ENCODE measurements around the gene LRRC51. TPM values are rescaled to one million over a fixed set of nuclear protein-coding genes. Genes with fewer than 3 reads are reported as not detected.
"Not testable (repeated sequence)": the region's sequence is repeated elsewhere in the genome, so short reads cannot be mapped to it uniquely, and the experiment has no call there.

The LRRC51 gene
- total RNA-seq, 1 donor from 2014 or later = 2.4 TPM

GRCh38 chr11:72111300-72112142 is 30.9 kb downstream of the LRRC51 start:
- no peak for DNase-seq

DNA sequence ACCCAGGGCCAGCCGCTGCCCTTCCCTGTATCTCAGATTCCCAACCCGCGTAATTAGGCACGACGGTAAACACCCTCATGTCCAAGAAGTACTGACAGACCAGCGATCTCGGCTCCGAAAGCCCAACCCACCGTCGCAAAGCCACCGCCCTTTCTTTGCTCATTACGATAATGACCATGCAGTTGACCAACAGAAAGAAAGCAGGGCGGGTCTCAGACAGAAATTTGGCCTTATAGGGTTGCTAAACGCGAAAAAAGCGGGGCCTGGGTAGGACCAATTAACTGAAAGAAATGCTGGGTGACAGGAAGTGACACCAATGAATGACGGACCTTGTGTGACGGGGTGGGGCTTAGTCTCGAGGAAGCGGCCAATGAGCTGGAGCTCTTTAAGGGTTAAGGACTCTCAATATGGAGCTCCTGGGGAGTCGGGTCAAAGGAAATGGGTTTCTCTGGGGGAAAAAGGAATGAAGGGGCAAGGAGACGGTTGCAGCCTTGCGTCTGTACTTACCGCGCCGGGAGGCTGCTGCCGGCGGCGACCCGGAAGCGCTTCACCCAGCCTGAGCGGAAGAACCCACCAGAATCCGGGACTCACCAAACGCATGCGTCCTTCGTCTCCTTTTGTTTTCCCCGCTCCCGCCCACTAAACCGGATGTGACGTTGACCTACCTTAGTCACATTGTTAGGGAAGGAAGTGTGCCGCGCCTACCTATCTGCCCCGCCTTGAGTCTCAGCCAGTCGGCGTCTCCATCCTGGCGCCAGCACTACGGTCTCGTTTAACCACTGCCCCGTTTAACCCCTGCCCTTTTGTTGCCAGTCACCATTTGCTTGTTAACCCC is 31.7 kb downstream of the LRRC51 start, which contains the start of gene ANAPC15:
TSS of gene ANAPC15 (minus strand) at position 553 of the 835 bp plus-strand sequence. CDS start 1,419 bp downstream, outside the sequence.
- DNase-seq = peak; percentile 100

DNA sequence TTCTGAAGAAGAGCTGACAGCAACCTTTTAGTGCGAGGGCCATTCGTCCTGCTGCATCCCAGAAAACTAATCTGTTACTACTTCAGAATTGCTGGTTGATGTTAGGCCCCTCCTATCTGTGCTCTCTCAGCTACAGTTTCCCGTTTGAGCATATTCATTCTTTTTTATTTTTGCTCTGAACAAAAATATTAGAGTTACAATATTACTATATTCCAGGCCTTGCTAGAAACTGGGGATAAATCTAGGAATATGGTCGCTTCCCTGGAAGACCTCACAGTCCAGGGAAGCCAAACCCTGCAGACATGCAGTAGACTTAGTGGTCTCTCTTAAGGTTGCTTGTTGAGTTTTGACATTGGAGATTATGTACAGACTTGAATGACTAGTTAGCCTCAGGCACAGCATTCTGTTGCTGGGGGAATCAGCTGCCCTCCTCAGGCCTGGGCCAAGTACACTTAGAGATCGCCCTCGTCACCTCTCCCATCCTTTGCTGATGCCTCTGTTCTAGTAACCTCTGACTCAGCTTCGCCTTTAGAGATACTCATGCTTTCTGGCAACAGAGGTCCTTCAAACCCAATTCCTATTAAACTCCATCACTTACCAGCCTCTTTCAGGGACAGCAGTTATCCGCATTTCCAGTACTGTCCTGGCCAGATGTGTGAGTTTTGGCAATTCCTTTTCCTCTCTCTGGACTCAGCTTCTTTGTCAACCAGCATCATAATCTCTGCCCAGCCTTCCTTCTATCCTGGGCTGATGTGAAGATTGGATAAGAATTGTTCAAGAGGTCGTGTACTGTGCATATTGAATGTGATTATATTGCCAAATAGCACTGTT is 32.5 kb downstream of the LRRC51 start:
- DNase-seq = no peak

GRCh38 chr11:72114570-72114969 is 33.9 kb downstream of the LRRC51 start:
- DNase-seq = no peak

DNA sequence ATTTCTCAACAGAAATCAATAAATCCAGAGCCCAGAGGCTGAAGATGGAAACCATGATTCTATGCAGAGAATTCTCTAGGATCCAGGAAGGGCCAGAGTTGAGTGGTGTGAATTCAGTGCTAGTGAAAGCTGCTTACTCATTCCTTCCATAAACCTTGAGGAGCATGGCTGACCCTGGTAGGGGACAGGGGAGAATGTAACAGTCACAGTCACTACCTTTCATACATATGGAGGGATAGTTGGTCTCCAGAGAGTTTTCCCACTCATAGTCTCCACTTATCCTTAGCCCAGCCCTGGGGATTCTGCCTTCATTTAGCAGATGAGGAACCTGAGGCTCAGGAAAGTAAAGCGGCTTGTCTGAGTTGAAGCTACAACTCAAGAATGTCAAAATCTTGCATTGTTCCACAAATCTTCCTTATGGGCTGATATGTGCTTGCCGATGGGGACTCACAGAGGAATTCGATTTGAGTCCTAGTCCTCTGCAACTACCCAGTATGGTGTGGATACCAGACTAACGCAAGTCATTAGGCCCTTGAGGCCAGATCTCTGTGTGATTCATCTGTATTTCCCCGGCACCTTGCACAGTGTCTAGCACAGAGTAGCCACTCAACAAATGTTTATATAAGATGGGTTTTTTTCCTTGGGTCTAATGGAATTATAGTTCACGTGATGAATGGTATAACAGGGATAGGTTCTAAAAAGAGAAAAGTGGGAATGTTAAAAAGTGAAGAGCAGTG is 35.5 kb downstream of the LRRC51 start:
- no peak for DNase-seq

DNA sequence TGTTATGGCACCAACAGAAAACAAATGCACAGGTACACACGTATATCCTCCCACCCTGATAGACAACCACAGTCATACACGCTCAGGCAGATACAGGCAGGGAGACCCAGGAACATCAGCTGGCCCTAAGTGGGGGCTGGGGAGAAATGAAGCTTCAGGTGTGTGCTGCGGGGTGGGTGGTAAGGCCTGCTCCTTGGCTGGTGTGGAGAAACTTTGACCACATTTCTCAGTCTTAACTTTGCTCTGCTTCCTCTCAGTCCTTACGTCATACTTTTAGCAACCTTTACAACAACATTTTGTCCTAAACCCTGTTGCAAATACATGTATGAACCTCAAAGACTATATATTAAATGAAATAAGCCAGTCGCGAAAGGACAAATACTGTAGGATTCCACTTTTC is 38.5 kb downstream of the LRRC51 start:
- DNase-seq = no peak

GRCh38 chr11:72120930-72121329 is 40.3 kb downstream of the LRRC51 start:
- no peak for DNase-seq

DNA sequence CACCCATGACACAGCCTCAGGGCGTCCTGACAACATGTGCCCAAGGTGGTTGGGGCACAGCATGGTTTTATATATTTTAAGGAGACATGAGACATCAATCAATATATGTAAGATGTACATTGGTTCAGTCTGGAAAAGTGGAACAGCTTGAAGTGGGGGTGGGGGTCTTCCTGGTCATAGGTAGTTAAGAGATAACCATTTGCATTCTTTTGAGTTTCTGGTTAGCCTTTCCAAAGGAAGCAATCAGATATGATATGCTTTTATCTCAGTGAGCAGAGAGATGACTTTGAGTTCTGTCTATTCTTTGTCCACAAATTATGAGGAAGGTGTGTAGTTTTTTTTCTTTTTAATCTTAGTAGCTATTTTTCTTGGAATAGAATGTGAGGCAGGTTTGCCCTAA is 42.0 kb downstream of the LRRC51 start:
- no peak for DNase-seq

DNA sequence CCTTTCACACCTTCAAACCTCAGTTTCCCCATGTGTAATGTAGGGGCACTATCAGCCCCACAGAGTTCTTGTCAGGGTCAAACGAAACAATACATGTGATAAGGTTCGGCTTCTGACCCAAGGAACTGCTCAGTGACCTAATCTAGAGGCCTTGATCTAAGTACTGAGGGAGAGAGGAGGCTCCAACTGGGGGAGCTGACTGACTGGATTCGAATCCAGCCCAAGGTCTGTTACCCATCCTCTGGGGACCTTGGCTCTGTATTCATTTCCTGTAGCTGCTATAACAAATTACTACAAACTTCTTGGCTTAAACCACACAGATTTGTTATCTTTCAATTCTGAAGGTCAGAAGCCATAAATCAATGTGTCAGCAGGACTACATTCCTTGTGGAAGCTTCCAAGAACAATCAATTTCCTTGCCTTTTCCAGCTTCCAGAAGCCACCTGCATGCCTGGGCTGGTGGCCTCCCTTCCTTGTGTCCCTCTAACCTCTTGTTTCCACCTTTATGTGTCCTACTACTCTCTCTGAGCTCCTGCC is 42.5 kb downstream of the LRRC51 start:
- no peak for DNase-seq

DNA sequence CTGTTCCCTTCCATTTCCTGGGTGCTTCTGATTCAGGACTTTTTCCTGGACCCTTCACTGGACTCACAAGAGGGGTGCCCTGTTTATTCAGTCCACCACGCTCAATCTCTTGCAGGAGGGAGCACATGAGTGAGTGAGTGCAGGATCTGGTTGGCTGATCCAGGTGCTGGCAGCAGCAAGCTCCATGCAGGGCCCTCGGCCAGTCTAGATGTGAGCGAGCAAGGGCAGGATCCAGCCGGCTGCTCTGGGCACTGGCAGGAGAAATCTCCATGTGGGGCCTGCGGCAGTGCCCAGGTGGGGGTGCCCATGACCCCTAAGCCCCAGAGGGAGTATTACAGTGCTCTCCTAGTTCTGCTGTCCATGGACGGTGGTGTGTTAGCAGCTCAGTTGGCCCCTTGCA is 43.4 kb downstream of the LRRC51 start:
- DNase-seq = no peak

- DNase-seq = no peak
These were observed 45.3 kb downstream of the LRRC51 start for GRCh38 chr11:72125956-72126355.

DNA sequence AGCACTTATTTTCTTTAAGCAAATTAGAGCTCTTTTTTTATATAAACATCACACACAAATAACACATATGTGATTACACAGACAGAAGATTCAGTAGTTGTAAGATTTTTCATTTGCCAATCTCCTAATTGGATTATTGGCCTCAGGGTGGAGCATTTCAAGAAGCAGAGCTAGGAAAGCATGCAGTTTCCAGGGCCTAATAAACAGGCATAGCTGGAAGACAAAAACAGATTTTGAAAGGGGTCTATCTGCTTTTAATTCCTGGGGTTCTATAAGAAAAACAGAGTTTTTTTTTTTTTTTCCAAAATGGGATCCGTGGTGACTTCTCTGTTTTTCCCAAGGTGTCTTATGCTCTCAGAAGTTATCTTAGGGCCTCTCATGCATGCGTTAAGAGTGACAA is 47.3 kb downstream of the LRRC51 start:
- no peak for DNase-seq

- no peak for DNase-seq
These were observed 48.7 kb downstream of the LRRC51 start for GRCh38 chr11:72129381-72129780.

- DNase-seq = no peak
These were observed 52.0 kb downstream of the LRRC51 start for GRCh38 chr11:72132646-72133045.

DNA sequence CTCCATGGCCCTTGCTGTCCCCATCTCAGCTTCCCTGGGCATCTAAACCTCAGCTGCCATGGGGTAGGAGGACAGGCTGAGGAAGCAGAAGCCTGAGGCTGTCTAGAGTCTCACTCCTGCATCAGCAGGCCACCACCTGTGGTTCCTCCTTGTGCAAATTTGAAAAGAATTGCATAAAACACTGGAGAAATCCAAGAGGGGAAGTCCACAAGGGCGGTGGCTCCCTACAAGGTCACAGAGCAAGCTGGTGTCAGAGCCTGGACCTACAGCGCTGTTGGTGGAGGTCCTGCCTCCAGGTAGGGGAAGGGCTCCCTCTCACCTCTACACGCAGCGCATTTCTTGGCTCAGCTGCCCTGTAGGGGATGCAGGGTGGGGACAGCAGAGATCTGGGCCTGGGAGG is 54.8 kb downstream of the LRRC51 start, which contains the start of gene FOLR3:
TSS of gene FOLR3 (plus strand) at position 253 of the 400 bp plus-strand sequence. CDS start 228 bp downstream, outside the sequence.
- not testable (repeated sequence) for DNase-seq

DNA sequence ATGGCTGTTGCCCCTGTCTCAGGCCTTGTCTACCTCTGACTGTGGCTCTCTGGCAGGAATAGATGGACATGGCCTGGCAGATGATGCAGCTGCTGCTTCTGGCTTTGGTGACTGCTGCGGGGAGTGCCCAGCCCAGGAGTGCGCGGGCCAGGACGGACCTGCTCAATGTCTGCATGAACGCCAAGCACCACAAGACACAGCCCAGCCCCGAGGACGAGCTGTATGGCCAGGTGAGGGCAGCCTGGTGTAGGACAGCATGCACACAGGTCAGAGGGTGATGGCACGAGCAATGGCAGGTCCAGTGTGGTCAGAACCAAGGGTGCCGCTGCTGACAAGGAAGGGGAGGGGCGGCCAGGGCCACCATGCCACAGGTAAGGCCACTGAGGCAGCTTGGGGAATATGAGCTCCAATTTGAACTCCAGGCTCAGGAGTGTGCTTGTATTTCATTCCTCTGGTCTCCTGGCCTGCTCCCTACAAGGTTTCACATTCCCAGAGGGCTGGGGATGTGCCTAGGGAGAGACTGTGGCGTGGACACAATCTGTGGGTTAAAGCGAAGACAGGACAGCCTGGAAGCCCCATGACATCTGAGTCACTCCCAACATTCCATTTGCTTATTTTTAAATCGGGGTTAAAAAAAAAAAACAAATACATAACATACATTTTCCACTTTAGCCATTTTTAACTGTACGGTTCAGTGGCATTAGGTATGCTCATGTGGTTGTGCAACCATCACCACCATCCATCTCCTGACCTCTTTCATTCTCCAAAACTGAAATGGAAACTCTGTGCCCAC is 55.4 kb downstream of the LRRC51 start:
- no peak for DNase-seq

DNA sequence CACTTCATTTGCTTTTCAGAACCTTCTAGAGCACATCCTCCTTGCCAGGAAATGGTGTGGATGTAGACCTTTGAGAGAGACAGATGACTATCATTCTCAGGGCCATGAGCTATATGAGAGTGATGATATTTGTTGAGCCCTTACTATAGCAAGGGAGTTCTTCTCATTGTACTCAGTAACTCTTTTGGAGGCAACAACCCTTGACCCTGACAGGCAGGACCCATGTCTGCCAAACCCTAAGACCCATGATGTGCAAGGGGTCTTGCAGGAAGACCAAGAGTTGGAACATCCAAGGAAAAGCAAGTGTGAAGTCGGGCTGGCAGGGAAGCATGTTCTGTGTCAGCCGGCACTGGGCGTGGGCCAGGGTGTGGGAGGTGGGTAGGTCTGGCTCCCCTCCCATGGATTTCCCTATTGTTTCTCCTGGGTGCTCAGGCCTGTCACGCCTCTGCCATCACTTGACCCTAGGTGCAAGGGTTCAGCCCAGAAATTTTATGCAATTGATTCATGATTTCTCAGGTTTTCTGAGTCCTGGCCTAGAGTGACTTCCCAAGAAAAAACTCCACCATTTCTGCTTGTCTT is 56.1 kb downstream of the LRRC51 start:
- no peak for DNase-seq

GRCh38 chr11:72138821-72139390 is 58.3 kb downstream of the LRRC51 start:
- DNase-seq = no peak

DNA sequence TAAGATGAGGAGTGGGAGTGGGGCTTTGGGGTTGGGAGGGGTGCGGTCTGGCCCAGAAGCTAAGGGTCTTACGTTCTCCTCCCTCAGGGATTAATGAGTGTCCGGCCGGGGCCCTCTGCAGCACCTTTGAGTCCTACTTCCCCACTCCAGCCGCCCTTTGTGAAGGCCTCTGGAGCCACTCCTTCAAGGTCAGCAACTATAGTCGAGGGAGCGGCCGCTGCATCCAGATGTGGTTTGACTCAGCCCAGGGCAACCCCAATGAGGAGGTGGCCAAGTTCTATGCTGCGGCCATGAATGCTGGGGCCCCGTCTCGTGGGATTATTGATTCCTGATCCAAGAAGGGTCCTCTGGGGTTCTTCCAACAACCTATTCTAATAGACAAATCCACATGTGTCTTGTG is 58.9 kb downstream of the LRRC51 start:
- no peak for DNase-seq

DNA sequence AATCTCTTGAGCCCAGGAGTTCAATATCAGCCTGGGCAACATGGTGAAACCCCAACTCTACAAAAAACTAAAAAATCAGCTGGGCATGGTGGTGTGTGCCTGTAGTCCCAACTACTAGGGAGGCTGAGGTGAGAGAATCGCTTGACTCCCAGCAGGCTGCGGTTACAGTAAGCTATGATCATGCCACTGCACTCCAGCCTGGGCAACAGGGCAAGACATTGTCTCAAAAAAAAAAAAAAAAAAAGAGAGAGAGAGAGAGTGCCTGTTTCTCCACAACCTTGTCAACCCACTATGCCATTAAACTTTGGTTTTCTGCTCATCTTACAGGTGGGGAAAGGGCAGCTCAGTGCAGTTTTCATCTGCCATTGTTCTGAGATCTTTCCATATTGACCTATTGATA is 60.0 kb downstream of the LRRC51 start:
- DNase-seq = no peak
